ENCODE data around the gene CCSER1.
"Not testable (repeated sequence)": the region's sequence is repeated elsewhere in the genome, so short reads cannot be mapped to it uniquely, and the experiment has no call there.

Gene CCSER1

DNA sequence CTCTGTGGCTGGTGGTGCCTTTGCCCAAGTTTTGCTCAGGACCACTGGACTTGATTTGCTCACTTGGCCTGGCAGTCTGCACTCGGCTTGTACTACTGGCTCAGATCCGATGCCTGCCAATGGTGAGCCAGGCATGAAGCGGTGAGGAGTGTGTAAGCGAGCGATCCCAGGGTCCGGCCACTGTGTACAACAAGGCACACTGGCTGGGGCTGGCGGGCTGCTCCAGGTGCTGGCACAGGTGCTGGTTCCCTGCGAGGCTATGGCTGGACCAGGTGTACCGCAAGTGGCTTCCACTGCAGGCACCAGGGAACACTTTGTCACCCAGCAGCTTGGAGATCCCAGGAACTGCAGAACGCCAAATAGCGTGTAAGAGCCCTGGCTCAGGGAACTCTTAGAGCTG is 329.7 kb downstream of the CCSER1 start:
- no peak for DNase-seq

DNA sequence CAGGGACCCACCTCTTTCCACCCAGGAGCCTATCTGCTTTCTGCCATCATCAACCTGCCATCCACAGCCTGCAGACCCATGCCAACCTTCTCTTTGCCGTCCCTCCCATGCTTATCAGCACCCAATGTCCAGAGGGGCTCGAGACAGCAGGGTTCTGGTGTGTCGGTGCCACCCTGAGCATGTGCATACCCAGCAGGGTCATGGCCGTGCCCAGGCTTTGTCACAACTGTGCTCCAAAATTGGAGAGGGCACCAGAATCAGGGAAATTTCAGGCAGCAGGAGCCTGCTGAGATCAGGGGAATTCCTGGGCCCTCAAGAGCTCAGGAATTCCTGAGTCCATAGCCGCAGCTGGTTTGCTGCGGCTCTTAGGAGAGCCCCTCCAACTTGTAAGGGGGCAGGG is 330.6 kb downstream of the CCSER1 start:
- no peak for DNase-seq

DNA sequence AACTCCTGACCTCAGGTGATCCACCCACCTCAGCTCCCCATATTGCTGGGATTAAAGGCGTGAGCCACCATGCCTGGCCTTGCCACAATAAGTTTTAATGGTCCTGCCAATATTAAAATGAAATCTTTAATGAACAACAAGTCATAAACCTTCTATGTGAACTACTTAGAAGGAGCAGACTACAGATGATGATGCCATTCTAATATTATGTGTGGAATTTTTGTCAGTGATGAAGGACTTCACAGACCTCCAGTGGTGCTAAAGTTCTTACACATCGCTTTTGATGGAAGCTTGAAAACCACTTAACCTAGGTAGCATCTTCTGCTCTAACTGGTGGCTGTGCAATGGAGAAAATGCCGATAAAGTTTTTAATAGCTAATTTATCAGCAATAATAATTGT is 331.4 kb downstream of the CCSER1 start:
- no peak for DNase-seq

DNA sequence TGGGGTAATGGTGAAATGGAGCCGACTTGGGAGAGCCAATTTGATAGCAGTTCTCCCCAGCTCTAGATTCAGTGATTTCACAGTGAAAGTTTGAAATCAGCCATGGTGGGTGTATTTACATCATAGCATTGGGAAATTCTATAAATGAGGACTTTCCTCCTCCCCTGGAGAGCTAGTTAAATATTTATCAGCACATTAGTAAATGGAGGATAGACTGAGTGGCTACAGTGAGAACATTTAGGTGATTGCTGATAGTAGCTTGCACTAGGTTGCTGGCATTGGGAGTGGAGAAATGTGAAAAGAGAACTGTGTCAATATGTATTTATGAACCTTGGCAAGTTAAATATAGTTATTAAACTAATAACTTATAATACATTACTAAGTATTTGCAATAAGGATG is 347.3 kb downstream of the CCSER1 start:
- DNase-seq = no peak

DNA sequence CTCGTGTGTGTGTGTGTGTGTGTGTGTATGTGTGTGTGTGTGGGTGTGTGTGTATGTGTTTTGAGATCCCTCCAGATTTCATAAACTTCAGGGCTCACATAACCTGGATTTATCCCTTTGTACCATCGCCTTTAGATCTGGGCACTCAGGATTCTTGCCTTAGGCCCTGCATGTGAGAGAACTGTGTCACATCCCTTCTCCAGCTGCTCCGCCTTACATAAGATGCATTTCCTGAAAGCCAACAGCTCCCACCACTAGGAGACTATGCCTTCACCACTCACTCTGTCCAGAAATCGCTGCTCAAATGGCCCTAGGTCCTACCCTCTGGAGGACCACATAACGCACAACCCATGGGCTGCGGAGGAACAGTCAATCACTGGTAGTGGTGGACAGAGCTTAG is 348.8 kb downstream of the CCSER1 start:
- DNase-seq = no peak

DNA sequence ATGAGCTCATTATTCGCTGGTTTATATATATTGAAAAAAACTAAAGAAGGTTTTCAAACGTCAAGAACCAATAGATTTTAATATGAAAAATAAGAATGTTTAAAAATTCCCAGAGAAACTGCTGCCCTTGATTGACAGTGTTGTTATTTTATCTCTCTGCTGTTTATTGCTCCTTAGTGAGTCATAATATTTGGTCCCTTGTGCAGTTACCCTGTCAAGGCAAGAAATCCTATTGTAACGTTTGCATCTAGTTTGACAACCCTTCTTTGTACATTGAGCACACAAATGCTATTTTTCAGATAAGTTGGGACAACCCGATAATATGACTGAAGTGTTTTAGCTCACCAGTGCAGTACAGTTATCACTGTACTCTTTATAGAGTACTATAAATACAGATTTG is 349.4 kb downstream of the CCSER1 start:
- DNase-seq = no peak

DNA sequence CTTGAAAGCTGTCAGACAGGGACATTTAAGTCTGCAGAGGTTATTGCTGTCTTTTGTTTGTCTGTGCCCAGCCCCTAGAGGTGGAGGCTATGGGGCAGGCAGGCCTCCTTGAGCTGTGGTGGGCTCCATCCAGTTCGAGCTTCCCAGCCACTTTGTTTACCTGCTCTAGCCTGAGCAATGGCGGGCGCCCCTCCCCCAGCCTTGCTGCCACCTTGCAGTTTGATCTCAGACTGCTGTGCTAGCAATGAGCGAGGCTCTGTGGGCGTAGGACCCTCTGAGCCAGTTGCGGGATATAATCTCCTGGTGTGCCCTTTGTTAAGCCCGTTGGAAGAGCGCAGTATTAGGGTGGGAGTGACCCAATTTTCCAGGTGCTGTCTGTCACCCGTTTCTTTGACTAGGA is 357.7 kb downstream of the CCSER1 start:
- DNase-seq = not testable (repeated sequence)

DNA sequence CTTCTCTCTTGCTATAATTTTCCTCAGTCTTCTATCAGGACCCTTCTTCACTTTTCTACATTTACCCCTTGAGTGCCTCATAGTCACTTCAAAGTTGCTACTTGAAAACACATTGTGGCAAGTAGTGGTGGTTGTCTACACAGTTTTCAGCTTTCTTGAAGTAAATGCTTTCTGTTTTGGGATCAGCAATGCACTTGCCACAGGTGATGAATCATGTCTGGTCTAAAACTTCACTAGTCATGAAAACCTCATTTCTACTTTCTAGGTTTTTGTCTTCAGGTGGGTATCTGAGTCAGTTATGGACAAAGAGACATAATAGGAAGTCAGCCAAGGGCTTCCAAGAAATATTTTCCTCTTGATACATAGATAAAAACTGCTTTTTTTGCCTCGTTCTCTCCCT is 359.2 kb downstream of the CCSER1 start:
- no peak for DNase-seq

DNA sequence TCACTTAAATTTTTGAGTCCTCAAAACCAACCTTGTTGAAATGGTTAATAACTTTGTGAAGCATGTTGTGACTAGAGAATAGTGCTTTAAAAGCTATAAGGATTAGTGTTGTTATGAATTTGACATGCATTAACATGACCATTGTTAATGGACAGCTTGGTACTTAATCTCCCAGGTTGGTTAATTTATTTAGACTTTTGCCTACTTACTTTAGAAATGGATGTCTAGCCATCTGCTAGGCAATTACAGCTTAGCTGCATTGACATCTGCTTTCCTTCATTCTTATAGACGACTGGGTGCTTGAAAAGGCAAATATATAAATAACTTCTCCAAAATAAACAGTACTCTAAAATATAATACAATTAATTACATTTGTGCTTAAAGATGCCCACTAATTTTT is 368.0 kb downstream of the CCSER1 start:
- DNase-seq = no peak

DNA sequence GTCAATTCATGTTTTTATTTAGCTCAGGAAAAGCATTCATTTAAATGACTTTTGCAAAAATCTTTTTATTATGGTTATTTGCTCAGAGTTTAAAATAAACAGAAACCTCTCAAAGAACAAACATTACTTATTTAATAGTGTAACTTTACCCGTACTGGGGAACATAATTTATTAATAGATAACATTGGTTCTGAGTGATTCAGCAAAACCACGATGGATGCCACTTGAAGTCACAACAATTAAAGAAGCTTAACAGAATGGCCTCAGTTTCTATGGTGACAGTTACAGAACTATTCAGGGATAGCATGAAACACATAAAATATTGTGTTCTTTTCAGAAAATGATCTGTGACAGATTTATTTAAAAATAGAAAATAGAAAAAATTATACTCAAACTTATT is 368.7 kb downstream of the CCSER1 start:
- DNase-seq = no peak

DNA sequence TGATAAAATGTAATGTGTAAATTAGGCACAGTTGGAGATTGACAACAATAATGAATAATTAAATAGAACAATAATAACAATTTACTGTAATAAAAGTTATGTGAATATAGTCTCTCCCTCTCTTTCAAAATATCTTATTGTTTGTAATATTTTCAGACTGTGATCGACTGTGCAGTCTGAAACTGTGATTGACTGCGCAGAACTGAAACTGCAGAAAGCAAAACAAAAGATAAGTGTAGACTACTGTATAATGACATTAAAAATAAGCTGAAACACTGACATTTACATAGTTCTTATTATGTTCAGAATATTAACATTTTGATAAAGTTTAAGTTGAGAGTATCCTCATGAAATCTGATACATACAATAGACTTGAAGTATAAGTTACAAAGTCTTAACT is 371.0 kb downstream of the CCSER1 start:
- no peak for DNase-seq

DNA sequence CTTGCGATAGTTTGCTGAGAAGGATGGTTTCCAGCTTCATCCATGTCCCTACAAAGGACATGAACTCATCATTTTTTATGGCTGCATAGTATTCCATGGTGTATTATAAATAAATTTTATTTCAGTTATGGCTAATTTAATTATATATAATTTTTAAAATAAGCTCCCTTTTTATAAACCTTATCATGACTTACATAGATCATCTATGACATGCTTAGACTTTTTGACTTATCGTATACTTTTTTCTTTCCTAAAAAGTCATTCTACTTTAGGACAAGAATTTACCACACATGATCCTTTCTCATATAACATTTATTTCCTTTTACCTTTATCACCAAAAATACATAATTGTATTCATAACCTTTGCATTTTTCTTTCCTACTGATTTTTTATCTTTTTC is 376.5 kb downstream of the CCSER1 start:
- no peak for DNase-seq

DNA sequence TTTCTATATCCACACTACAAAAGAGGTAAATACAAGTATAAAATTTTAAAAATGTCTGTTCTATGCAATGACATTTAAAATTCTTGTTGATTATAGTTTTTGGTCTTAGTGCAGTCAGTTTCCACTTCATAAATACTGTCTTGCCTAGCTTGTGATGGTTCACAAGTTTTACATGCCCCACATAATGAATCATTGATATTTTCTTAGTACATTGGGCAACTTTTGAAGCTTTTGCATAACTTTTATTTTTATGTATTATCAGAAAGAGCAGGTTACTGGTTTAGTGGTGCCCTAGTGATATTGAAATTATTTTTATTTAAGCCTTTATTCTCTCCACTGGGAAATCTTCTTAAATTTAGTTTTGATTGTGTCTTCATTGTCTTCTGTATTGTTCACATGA is 388.0 kb downstream of the CCSER1 start:
- DNase-seq = no peak

DNA sequence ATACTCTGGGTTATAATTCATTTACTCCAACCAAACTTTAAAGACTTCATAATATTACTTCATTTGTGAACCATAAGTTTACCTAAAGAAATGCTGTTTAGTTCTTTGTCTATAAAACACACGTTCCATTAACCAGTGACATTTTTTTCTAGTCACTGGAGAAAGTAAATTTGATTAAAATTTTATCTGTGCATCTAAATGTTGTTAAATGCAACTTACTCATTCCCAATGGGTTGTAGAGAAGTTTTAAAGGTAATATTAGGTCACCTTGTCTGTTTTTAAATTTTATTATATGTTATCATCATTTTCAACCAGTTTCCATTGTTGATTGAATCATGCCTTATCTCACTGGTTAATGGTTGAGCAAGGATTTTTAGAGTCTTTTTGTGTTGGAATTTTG is 401.4 kb downstream of the CCSER1 start:
- no peak for DNase-seq

DNA sequence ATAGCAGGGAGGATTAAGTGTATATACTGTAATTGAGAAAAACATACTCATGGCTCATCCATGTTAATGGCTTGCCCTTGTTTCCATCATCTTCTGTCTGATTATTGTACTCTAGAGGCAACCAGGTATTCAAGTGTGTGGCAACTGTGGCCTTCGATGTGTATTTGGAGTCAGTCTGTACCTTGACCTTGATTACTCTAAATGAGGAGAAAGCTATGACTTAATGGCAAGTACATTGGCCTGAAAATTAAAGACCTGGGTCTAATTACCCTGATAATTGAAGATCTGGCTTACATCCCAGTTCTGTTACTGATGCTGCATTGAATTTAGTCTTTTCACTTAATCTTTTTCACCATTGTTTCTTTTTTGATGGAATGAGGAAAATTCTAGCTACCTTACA is 409.2 kb downstream of the CCSER1 start:
- no peak for DNase-seq

DNA sequence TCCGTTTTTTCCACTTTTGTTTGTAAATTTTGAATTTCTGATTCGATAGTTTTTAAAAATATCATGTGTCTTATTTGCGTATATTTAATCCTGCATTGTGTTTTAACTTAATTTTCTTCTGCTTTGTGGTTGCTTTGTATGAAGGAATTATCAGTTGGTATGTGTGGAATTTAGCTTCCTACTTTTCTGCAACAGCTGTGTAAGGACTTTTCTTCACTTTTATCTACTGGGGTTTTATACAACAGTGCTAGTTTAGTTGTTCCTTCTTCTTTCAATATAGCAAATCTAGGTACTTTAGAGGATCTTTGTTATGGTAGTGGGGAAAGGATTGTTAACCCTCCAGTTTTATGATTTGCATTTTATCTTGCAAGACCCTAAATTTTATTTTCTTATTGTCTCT is 410.3 kb downstream of the CCSER1 start:
- no peak for DNase-seq

DNA sequence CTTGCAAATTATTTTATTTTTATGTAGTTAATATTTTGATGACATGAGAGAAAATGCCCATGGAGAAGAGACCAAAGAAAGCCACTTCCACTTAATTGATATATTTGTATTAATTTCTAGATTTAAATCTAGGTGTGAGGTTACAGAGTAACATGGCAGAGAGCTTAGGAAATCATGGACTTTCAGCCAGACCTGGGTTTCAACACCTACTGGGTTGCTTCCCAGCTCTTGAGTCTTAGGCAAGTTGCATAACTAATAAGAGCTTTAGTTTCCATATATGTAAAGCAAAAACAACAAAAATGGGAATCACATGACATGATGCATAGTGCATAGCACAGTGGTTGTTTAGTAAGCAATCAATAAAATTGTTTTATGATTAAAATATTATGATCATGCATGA is 413.3 kb downstream of the CCSER1 start:
- no peak for DNase-seq

DNA sequence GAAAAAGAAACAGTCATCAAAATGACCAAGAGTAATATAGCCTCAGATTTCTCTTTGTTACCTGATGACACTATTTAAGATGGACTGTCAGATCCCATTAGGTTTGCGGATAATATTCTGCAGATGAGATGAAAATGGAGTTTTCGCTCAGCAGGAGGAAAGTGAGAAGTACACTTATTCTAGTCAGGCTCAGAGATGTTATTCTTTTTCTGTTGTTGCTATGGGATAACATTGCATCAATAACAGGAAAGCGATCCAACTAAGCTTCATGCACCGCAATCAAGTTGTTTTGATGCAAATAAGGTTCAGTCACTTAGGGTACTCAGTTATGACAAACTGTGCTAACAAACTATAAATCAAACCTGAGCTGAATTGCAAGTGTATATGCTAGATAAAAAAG is 415.0 kb downstream of the CCSER1 start:
- no peak for DNase-seq

DNA sequence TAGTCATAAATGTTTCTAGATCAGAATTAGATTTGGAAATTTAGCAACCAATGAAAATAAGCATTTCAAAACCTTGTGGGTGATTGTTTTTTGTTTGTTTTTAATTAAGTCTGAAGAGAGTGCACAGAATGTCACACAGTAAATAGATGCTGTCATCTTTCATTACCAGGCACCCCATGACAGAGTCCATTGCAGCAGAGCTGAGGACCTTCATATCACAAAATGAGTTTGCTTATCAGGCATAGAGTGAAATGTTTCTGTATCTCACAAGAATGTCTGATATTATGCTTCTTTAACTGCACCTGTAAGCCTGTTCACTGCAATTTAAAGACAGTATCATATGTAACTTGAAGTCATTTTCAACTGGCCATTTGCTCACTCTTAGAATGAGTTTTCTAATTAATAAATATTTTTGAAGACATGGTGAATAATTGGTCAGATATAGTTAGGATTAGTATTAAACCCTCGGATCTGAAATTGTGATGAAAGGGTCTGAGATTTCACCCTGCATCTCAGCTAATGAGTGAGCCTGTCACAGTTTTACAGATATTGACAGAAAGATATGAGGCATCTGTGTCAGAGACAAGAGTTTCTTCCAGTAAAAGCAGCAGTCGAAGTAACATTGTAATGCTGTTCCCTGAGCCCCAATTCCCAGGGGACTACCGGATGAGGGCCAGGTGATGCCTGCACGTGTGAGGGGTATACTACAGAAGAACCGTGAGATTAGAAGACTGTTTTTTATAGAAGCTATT is 416.4 kb downstream of the CCSER1 start:
- DNase-seq = no peak

DNA sequence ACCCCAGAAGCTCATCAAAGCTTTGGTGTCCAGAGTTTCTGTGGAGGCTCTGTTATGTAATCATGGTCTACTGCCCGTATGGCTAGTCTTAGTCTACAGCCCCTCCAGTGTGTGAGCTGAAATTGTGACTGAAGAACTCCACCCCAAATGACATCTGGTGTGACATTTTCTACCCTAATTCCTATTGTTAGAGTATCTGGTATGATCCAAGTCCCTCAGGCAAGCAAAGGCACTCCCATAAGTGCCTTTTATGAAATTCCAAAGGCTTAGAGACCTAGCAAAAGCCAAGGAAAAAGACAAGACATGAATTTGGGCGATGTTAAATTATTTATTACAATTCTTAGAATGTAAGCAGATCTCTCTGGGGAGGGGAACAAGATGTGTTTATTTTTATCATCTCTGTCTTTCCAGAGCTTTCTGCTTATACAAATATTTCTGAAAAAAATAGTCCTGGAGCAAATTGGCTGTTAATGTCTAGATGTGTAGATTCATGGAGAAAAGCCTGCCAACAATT is 417.4 kb downstream of the CCSER1 start:
- no peak for DNase-seq

DNA sequence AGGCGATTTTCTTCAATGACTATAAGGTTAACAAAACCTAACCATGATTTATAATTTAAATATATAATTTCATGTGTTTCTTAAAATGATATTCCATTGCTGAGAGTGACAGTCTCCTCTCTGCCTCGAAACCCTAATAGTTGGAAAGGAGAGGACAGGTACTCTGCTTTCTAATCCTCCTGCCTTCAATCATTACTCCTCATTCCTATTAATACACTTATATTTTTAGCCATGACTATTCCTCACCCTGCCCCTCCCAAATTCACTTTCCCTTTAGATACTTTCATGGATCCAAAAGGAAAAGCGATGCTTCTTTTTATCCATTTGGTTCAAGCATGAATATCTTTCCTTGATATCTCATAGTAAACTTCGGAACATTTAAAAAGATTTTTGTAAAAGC is 418.2 kb downstream of the CCSER1 start:
- no peak for DNase-seq

DNA sequence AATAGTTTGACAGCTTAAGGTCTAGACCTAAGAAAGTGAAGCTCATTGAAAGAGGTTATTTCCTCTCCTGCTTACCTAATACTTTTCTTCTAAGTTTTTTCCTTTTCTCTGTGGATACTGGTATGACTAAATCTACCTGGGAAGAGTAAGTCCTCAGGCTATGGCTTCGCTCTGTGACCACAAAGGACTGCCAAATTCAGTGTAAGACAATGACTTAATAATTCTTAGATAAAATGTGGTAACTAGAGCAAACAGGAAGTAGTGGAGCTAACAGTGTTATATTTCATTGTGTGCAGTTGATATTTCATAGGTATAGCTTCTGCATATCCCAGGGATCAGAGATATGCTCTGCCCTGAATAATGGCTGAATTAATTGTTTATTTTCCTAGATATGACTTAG is 418.9 kb downstream of the CCSER1 start:
- DNase-seq = no peak

DNA sequence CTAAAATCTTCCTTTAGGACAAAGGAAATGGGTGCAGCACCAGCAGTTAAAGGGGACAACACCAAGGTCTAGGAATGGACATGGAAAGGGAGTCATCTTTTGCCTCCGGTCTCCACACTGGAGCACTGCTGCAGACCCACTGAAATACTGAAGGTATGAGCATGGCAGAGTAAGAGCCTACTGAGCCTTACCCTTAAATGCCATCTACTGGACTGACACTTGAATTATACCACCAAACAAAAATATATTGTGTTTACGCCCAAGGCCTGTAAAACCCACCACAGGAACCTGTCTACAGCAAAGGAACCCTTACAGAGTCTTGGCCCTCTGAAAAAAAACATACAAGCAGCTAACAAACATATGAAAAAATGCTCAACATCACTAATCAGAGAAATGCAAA is 443.4 kb downstream of the CCSER1 start:
- no peak for DNase-seq

DNA sequence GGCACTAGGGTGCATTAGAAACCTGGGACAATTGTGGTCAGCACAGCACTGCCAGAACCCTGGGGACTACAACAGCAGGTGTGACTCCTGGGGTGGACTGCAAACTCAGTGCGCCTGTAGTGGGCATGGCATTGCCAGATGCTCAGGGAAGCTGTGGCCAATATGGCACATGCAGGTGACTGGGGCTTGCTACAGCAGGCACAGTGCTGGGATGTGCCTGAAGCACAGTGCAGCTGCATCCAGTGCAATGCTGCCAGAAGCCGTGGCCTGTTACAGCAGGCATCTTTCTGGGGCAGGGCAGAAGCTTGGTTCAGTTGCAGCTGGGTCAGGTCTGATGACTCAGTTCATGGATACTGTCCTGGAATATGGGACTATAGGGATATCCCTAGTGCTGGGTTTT is 445.8 kb downstream of the CCSER1 start:
- DNase-seq = no peak

DNA sequence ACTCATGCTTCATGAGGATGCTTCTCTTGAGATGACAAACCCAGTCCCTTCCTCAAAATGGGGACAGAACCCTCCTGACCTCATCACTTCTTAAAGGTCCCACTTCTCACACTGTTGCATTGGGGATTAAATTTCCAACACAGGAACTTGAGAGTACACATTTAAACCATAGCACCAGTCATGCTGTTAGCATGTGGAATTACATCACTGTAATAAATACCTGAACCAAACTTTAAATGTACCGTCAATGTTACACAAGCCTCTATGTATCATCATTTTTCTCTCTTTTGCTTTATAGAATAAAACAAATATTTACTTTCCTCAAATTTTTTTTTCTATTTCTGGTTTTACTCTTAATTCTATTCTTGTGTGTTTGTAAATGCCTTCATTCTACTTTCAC is 448.2 kb downstream of the CCSER1 start:
- DNase-seq = no peak
